ENCODE data around the gene SCAMP4. TPM values are rescaled to one million over a fixed set of nuclear protein-coding genes. Genes with fewer than 3 reads are reported as not detected.
A peak's percentile ranks its signal among the peaks of the same experiment; 100 is the strongest.

SCAMP4 gene
- total and polyA plus RNA-seq, 7 donors = 14.4 to 55.4 (median 26.0) TPM

DNA sequence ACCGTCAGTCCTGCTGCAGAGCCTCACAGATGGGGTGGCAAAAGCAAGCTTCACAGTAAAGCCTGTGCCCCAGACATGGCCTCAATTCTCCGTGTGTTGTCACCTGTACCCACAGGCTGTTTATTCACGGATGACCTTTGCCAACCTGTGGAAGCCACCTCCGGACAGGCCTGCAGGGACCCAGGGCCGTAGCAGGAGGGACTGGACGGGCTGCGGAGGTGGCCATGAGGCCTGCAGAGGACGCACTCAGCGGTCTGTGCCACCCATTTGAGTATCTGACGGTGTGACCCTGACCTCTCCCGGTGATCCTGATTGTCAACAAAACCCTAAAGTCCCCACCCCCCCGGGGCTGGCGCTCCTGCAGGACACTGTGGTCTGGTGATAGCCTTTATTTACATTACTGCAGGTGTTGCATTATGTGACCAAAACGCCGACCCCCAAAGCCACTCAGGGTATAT is 34.0 kb upstream of the SCAMP4 start:
- intact Hi-C loops (cut with DNase I) = no loop called here
- Histone ChIP-seq H3K4me1 (peaks cover 0 to 46% (median 42%) of the 10 kb centered on the region in 4 donors), H3K36me3 (peaks cover 0 to 17% (median 0%) of the 10 kb centered on the region in 4 donors), H3K9me3 (no peaks in the 10 kb centered on the region), H3K4me3 (no peak overlapping the region), H3K27me3 (no peaks in the 10 kb centered on the region), H3K27ac (no peak overlapping the region)
- no peak for DNase-seq
- WGBS, 2 donors = 72 to 86% methylated on average over 15 of the region's 15 CpGs
- TF ChIP-seq POLR2AphosphoS5 (IDR thresholded peaks at IDR 0.05) (no peak), CTCF (IDR thresholded peaks at IDR 0.05) (no peak), EP300 (IDR thresholded peaks at IDR 0.05) (no peak), POLR2A (IDR thresholded peaks at IDR 0.05) (no peak)

- no peaks in the 10 kb centered on the region for H3K27me3 ChIP-seq
- no peaks in the 10 kb centered on the region for H3K9me3 ChIP-seq
- 87 to 92% methylated on average over 13 of the region's 13 CpGs for WGBS, 2 donors
- H3K4me1 ChIP-seq = peaks cover 0 to 50% (median 46%) of the 10 kb centered on the region in 4 donors
- H3K36me3 ChIP-seq = peaks cover 0 to 17% (median 0%) of the 10 kb centered on the region in 4 donors
- TF ChIP-seq EP300 (IDR thresholded peaks at IDR 0.05) (no peak), CTCF (IDR thresholded peaks at IDR 0.05) (no peak), POLR2AphosphoS5 (IDR thresholded peaks at IDR 0.05) (no peak), POLR2A (IDR thresholded peaks at IDR 0.05) (no peak)
- intact Hi-C loops (cut with DNase I) = no loop called here
- no peak for DNase-seq
- H3K4me3 ChIP-seq = no peak overlapping the region
- H3K27ac ChIP-seq = no peak overlapping the region
These were observed 33.6 kb upstream of the SCAMP4 start for GRCh38 chr19:1871630-1872029.

DNA sequence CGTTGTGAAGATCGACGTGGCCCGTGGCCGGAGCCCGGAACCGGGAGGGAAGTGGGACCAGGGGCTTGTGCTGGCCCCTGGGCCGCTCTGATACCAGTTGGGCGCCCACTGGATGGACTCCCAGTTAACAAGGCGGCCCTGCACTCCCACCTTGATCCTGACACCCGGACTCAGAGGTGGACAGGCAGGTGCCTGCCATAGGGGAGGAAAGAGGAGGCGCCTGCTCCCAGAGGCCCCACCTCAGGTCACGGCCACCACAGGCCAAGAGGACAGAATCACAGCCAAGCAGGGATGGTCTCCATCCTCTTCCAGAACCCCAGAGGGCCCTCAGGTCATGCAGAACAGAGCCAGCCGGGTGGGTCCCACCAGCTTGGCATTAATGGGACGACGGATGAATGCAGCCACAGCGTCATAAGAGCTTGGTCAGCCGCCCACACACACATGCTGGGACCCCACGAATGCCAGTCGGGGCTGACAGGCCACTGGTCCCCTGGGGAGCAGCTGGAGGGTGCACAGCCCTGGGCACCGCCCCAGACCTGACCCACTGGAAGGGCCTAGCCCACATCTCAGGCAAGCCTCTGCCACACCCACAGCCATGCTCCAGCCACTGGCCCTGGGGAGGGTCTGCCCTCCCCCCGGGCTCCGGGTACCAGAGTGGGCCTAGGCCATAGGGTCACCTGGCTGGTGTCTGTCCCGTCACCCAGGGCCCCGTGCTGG is 32.2 kb upstream of the SCAMP4 start:
- Histone ChIP-seq H3K4me3 (peak overlapping the region in 2 of 4 donors; percentile 11 to 21), H3K27me3 (no peaks in the 10 kb centered on the region), H3K27ac (peak overlapping the region; percentile 93 to 99 (median 96)), H3K4me1 (peaks cover 0 to 53% (median 49%) of the 10 kb centered on the region in 4 donors), H3K36me3 (peaks cover 0 to 17% (median 0%) of the 10 kb centered on the region in 4 donors), H3K9me3 (no peaks in the 10 kb centered on the region)
- DNase-seq = no peak
- TF ChIP-seq POLR2A (IDR thresholded peaks at IDR 0.05) (no peak), EP300 (IDR thresholded peaks at IDR 0.05) (no peak), POLR2AphosphoS5 (IDR thresholded peaks at IDR 0.05) (no peak), CTCF (IDR thresholded peaks at IDR 0.05) (no peak)
- intact Hi-C loops (cut with DNase I) = no loop called here
- 85 to 90% methylated on average over 25 of the region's 25 CpGs for WGBS, 2 donors

GRCh38 chr19:1873524-1874473 is 31.4 kb upstream of the SCAMP4 start:
- peak; percentile 72 for DNase-seq
- H3K4me1 ChIP-seq = peaks cover 0 to 53% (median 49%) of the 10 kb centered on the region in 4 donors
- H3K27ac ChIP-seq = peak overlapping the region; percentile 93 to 99 (median 96)
- peaks cover 0 to 17% (median 0%) of the 10 kb centered on the region in 4 donors for H3K36me3 ChIP-seq
- peak overlapping the region in 2 of 4 donors; percentile 11 to 21 for H3K4me3 ChIP-seq
- intact Hi-C loops (cut with DNase I) = no loop called here
- H3K27me3 ChIP-seq = no peaks in the 10 kb centered on the region
- 78 to 79% methylated on average over 29 of the region's 29 CpGs for WGBS, 2 donors
- H3K9me3 ChIP-seq = no peaks in the 10 kb centered on the region
- TF ChIP-seq POLR2AphosphoS5 (IDR thresholded peaks at IDR 0.05) = no peak
- no peak for TF ChIP-seq CTCF (IDR thresholded peaks at IDR 0.05)
- no peak for TF ChIP-seq POLR2A (IDR thresholded peaks at IDR 0.05)
- no peak for TF ChIP-seq EP300 (IDR thresholded peaks at IDR 0.05)

All from sigmoid colon (tissue), 7 donors.